IMR-90 (cell line): ENCODE results near the gene GZMM. TPM values are rescaled to one million over a fixed set of nuclear protein-coding genes. Genes with fewer than 3 reads are reported as not detected.

Experiments used
- ATAC-seq: fragments of 200-7000 bp; cut with Tn5 transposase; 2 replicates; pipeline ENCODE4 v1.9.1; 2020; ENCODE audit warnings: low read depth, mild to moderate bottlenecking, moderate library complexity
- BruUV-seq: library from RNA; stranded (reverse); fragments of 400-500 nt; replicated peaks from 2 replicates; lab custom pipeline; 2021; lab: Mats Ljungman, UMichigan
- CTCF ChIA-PET: fragments of 300-600 bp; formaldehyde crosslinking; extraction: SDS; loops from one replicate; lab custom pipeline; 2021; ENCODE audit warnings: antibody characterized with exemption; lab: Yijun Ruan, JAX
- POLR2A ChIA-PET: fragments of 300-600 bp; sonication (Branson Sonifier 250); formaldehyde crosslinking; loops from one replicate; lab custom pipeline; 2022; ENCODE audit warnings: antibody characterized with exemption; ENCODE audit not compliant: unreplicated experiment; lab: Charles Lee
- DNase-seq: peaks from one replicate; pipeline ENCODE4 v3.0.0; 2013
- H2AFZ ChIP-seq: replicated peaks from 2 replicates; pipeline ENCODE3; 2013; ENCODE audit warnings: low read length, mild to moderate bottlenecking; ENCODE audit not compliant: poor library complexity
- H2AK5ac ChIP-seq: 2 replicates; pipeline ENCODE4 v1.6.1; 2013; ENCODE audit warnings: low read depth, low read length, inconsistent platforms
- H2AK9ac ChIP-seq: replicated peaks from 2 replicates; pipeline ENCODE3; 2013; ENCODE audit warnings: mild to moderate bottlenecking, low read depth, low read length, moderate library complexity; ENCODE audit not compliant: poor library complexity
- H2BK120ac ChIP-seq: 2 replicates; pipeline ENCODE4 v1.6.1; 2013; ENCODE audit warnings: low read depth, low read length, inconsistent platforms
- H2BK15ac ChIP-seq: 3 replicates; pipeline ENCODE4 v1.6.1; 2013; ENCODE audit warnings: low read depth, low read length, inconsistent platforms
- H2BK20ac ChIP-seq: 2 replicates; pipeline ENCODE4 v1.6.1; 2013; ENCODE audit warnings: low read depth, mild to moderate bottlenecking, inconsistent platforms, low read length, moderate library complexity
- H2BK5ac ChIP-seq: 2 replicates; pipeline ENCODE4 v1.6.1; 2013; ENCODE audit warnings: mild to moderate bottlenecking, low read depth, low read length, inconsistent platforms; ENCODE audit not compliant: poor library complexity, severe bottlenecking
- H3K14ac ChIP-seq: replicated peaks from 2 replicates; pipeline ENCODE4 v1.6.1; 2013; ENCODE audit warnings: low read depth, low read length, inconsistent platforms
- H3K18ac ChIP-seq: 2 replicates; pipeline ENCODE4 v1.6.1; 2013; ENCODE audit warnings: low read depth, low read length, control low read depth
- H3K23ac ChIP-seq: 2 replicates; pipeline ENCODE4 v1.6.1; 2013; ENCODE audit warnings: low read depth, low read length, inconsistent platforms
- H3K27ac ChIP-seq: 2 replicates; pipeline ENCODE4 v1.5.1; 2013; ENCODE audit warnings: mild to moderate bottlenecking, control low read depth, low read length; ENCODE audit not compliant: insufficient read depth
- H3K27me3 ChIP-seq: 2 replicates; pipeline ENCODE4 v1.6.1; 2013; ENCODE audit warnings: low read length; ENCODE audit not compliant: control insufficient read depth, insufficient read depth
- H3K36me3 ChIP-seq: 2 replicates; pipeline ENCODE4 v1.6.1; 2013; ENCODE audit warnings: low read length, mixed read lengths; ENCODE audit not compliant: control insufficient read depth, insufficient read depth
- H3K4ac ChIP-seq: 2 replicates; pipeline ENCODE4 v1.6.1; 2013; ENCODE audit warnings: low read depth, low read length, inconsistent platforms
- H3K4me1 ChIP-seq: 2 replicates; pipeline ENCODE4 v1.6.1; 2013; ENCODE audit warnings: low read length, mixed read lengths; ENCODE audit not compliant: control insufficient read depth, insufficient read depth
- H3K4me2 ChIP-seq: 2 replicates; pipeline ENCODE4 v1.6.1; 2013; ENCODE audit warnings: low read depth, mild to moderate bottlenecking, control low read depth, low read length, moderate library complexity
- H3K4me3 ChIP-seq: 2 replicates; pipeline ENCODE4 v1.5.1; 2013; ENCODE audit warnings: low read depth, mild to moderate bottlenecking, control low read depth, low read length, moderate library complexity; ENCODE audit not compliant: insufficient read depth
- H3K56ac ChIP-seq: 2 replicates; pipeline ENCODE4 v1.6.1; 2013; ENCODE audit warnings: low read length, inconsistent platforms; ENCODE audit not compliant: insufficient read depth; ENCODE audit errors: extremely low read depth
- H3K79me1 ChIP-seq, 2 experiments: 2 replicates each; pipeline ENCODE4 v1.6.1; 2013; ENCODE audit warnings: low read length in 2 of 2, inconsistent platforms in 1 of 2, low read depth in 1 of 2
- H3K9ac ChIP-seq: 2 replicates; pipeline ENCODE4 v1.6.1; 2013; ENCODE audit warnings: low read depth, low read length, control low read depth
- H3K9me1 ChIP-seq: 2 replicates; pipeline ENCODE4 v1.6.1; 2013; ENCODE audit warnings: low read length, inconsistent platforms; ENCODE audit not compliant: insufficient read depth
- H3K9me3 ChIP-seq: 2 replicates; pipeline ENCODE4 v1.6.1; 2013; ENCODE audit warnings: low read length; ENCODE audit not compliant: control insufficient read depth, insufficient read depth
- H4K20me1 ChIP-seq: 2 replicates; pipeline ENCODE4 v1.6.1; 2013; ENCODE audit warnings: low read length, inconsistent platforms; ENCODE audit not compliant: insufficient read depth
- H4K5ac ChIP-seq: 2 replicates; pipeline ENCODE4 v1.6.1; 2013; ENCODE audit warnings: mild to moderate bottlenecking, low read depth, low read length, control low read depth
- H4K8ac ChIP-seq, 2 experiments: 2 replicates each; pipeline ENCODE4 v1.6.1; 2013; ENCODE audit warnings: low read depth in 2 of 2, low read length in 2 of 2, control low read depth in 1 of 2, inconsistent platforms in 1 of 2
- H4K91ac ChIP-seq: 2 replicates; pipeline ENCODE4 v1.6.1; 2013; ENCODE audit warnings: low read depth, low read length, inconsistent platforms; ENCODE audit not compliant: insufficient read depth
- BHLHE40 ChIP-seq: fragments of 150-350 bp; IDR thresholded peaks from 2 replicates; pipeline ENCODE4 v1.6.1; 2016; ENCODE audit warnings: mild to moderate bottlenecking, low read depth, low read length
- CEBPB ChIP-seq: IDR thresholded peaks from 2 replicates; pipeline ENCODE4 v1.6.1; 2012; ENCODE audit warnings: low read depth, low read length, improper control_type of control experiment
- FOS ChIP-seq: fragments of 150-350 bp; IDR thresholded peaks from 2 replicates; pipeline ENCODE4 v1.6.1; 2016; ENCODE audit warnings: low read depth, low read length
- MAFK ChIP-seq: IDR thresholded peaks from 2 replicates; pipeline ENCODE4 v1.6.1; 2012; ENCODE audit warnings: low read depth, low read length, improper control_type of control experiment
- MAZ ChIP-seq: IDR thresholded peaks from 2 replicates; pipeline ENCODE4 v1.6.1; 2012; ENCODE audit warnings: low read depth, mild to moderate bottlenecking, low read length, improper control_type of control experiment, moderate library complexity, borderline replicate concordance
- MXI1 ChIP-seq: IDR thresholded peaks from 2 replicates; pipeline ENCODE4 v1.6.1; 2012; ENCODE audit warnings: low read depth, mild to moderate bottlenecking, low read length, moderate library complexity, borderline replicate concordance
- RCOR1 ChIP-seq: IDR thresholded peaks from 2 replicates; pipeline ENCODE4 v1.6.1; 2012; ENCODE audit warnings: mild to moderate bottlenecking, low read length, improper control_type of control experiment; ENCODE audit not compliant: insufficient replicate concordance
- RFX5 ChIP-seq: IDR thresholded peaks from 2 replicates; pipeline ENCODE4 v1.8.0; 2012; ENCODE audit warnings: low read depth, mild to moderate bottlenecking, low read length, moderate library complexity
- SMC3 ChIP-seq: fragments of 150-350 bp; IDR thresholded peaks from 2 replicates; pipeline ENCODE4 v1.6.1; 2016; ENCODE audit warnings: low read depth, mild to moderate bottlenecking, antibody characterized with exemption, low read length, moderate library complexity
- USF2 ChIP-seq: fragments of 150-350 bp; IDR thresholded peaks from 2 replicates; pipeline ENCODE4 v1.6.1; 2017; ENCODE audit warnings: mild to moderate bottlenecking, antibody characterized with exemption, low read length, low read depth
- WGBS, 2 experiments: methylation state at CpG; one replicate each; pipeline versions ENCODE4 v1.1.5 to v1.1.7; 2013; ENCODE audit warnings: missing lambda C conversion rate in 2 of 2; ENCODE audit not compliant: insufficient read length in 1 of 2; ENCODE audit errors: extremely low coverage in 2 of 2; 5-methylcytosine and 5-hydroxymethylcytosine counted together
- dilution Hi-C: fragments of 300-500 bp; cut with HindIII; formaldehyde crosslinking; loops from one replicate; pipeline ENCODE4 v1.14.3; 2018; ENCODE audit warnings: low sequenced_read_pairs; ENCODE audit not compliant: unreplicated experiment
- in situ Hi-C: fragments of 300-500 bp; cut with MboI; formaldehyde crosslinking; loops from 3 replicates; pipeline ENCODE4 v1.14.3; 2019; ENCODE audit warnings: low sequenced_read_pairs, inconsistent platforms, mixed read lengths
- intact Hi-C: fragments of 100-400 bp; cut with micrococcal nuclease; formaldehyde crosslinking; loops from 2 replicates; pipeline ENCODE4 v1.10.0; 2022
- polyA plus RNA-seq, 3 experiments: library from polyadenylated mRNA; depleted of rRNA; stranded (reverse); fragments of >200 nt; gene quantifications; 2 replicates each; pipeline ENCODE4 v1.2.3, GENCODE V29; 2012; ENCODE audit warnings: low replicate concordance in 1 of 3
- total RNA-seq: library from RNA; depleted of rRNA; stranded (reverse); fragments of >200 nt; gene quantifications from 2 replicates; pipeline ENCODE4 v1.2.3, GENCODE V29; 2012
- TF ChIP-seq, protein P1 (sequence below): conservative IDR thresholded peaks from 2 replicates; pipeline ENCODE4 v1.5.1; 2012; ENCODE audit warnings: mild to moderate bottlenecking, low read depth, low read length, improper control_type of control experiment

Gene GZMM
- total and polyA plus RNA-seq, 2 of the 4 experiments (the other 2 are of a cell fraction) = 0.24 TPM; not detected in 1

GRCh38 chr19:560121-560520 is 16.3 kb downstream of the GZMM start:
- ChIA-PET POLR2A (no interaction called here), CTCF (no interaction called here)
- H3K9me3 ChIP-seq = no peaks in the 10 kb centered on the region
- H3K79me1 ChIP-seq = no peaks in the 10 kb centered on the region
- dilution Hi-C loops (no loop called here), intact Hi-C loops (no loop called here), in situ Hi-C loops (no loop called here)
- ATAC-seq = no peak
- no peak overlapping the region for H3K27ac ChIP-seq
- H4K20me1 ChIP-seq = no peaks in the 10 kb centered on the region
- no CpG with 5 or more reads among the region's 12 CpGs for WGBS, 2 experiments
- H3K4me3 ChIP-seq = no peak overlapping the region
- H3K9ac ChIP-seq = no peak overlapping the region
- H2AFZ ChIP-seq = no peak overlapping the region
- no peaks in the 10 kb centered on the region for H3K27me3 ChIP-seq
- H2BK5ac ChIP-seq = no peak overlapping the region
- H3K18ac ChIP-seq = no peak overlapping the region
- TF ChIP-seq, protein P1, sequence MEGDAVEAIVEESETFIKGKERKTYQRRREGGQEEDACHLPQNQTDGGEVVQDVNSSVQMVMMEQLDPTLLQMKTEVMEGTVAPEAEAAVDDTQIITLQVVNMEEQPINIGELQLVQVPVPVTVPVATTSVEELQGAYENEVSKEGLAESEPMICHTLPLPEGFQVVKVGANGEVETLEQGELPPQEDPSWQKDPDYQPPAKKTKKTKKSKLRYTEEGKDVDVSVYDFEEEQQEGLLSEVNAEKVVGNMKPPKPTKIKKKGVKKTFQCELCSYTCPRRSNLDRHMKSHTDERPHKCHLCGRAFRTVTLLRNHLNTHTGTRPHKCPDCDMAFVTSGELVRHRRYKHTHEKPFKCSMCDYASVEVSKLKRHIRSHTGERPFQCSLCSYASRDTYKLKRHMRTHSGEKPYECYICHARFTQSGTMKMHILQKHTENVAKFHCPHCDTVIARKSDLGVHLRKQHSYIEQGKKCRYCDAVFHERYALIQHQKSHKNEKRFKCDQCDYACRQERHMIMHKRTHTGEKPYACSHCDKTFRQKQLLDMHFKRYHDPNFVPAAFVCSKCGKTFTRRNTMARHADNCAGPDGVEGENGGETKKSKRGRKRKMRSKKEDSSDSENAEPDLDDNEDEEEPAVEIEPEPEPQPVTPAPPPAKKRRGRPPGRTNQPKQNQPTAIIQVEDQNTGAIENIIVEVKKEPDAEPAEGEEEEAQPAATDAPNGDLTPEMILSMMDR = no peak
- TF ChIP-seq RCOR1 (no peak), BHLHE40 (no peak), FOS (no peak), CEBPB (no peak), SMC3 (no peak), MXI1 (no peak), RFX5 (no peak), MAZ (no peak), USF2 (no peak), MAFK (no peak)
- H3K4me1 ChIP-seq = peaks cover 6% of the 10 kb centered on the region; the same call in 1 of the 2 replicates
- no peak overlapping the region for H2BK20ac ChIP-seq
- H3K14ac ChIP-seq = no peak overlapping the region
- H3K36me3 ChIP-seq = no peaks in the 10 kb centered on the region
- no peaks in the 10 kb centered on the region for H3K9me1 ChIP-seq
- no peak for DNase-seq
- no peak overlapping the region for H4K8ac ChIP-seq
- H3K4me2 ChIP-seq = no peak overlapping the region
- H4K5ac ChIP-seq = no peak overlapping the region
- no peak overlapping the region for H3K4ac ChIP-seq
- BruUV-seq = no TSS peak
- no peak overlapping the region for H2BK120ac ChIP-seq
- no peak overlapping the region for H4K91ac ChIP-seq
- no peak overlapping the region for H3K56ac ChIP-seq
- no peak overlapping the region for H3K23ac ChIP-seq
- no peak overlapping the region for H2AK5ac ChIP-seq
- no peak overlapping the region for H2AK9ac ChIP-seq
- no peak overlapping the region for H2BK15ac ChIP-seq
